HFF-Myc (cell line): ENCODE measurements around the gene BCL6B.
A peak's percentile ranks its signal among the peaks of the same experiment; 100 is the strongest.
"Not testable (repeated sequence)": the region's sequence is repeated elsewhere in the genome, so short reads cannot be mapped to it uniquely, and the experiment has no call there.

Source experiments
- DNase-seq: peaks from one replicate; pipeline ENCODE4 v3.0.0-alpha.2; 2011; ENCODE audit warnings: low read depth; ENCODE audit errors: extremely low read depth
- H3K4me3 ChIP-seq: replicated peaks from 2 replicates; pipeline ENCODE4 v1.5.1; 2011; ENCODE audit warnings: low read depth, mild to moderate bottlenecking, control low read depth, low read length
- CTCF ChIP-seq: IDR thresholded peaks from 2 replicates; pipeline ENCODE4 v1.5.1; 2012; ENCODE audit warnings: mild to moderate bottlenecking, low read depth, low read length, control low read depth; ENCODE audit errors: missing control alignments

BCL6B gene

DNA sequence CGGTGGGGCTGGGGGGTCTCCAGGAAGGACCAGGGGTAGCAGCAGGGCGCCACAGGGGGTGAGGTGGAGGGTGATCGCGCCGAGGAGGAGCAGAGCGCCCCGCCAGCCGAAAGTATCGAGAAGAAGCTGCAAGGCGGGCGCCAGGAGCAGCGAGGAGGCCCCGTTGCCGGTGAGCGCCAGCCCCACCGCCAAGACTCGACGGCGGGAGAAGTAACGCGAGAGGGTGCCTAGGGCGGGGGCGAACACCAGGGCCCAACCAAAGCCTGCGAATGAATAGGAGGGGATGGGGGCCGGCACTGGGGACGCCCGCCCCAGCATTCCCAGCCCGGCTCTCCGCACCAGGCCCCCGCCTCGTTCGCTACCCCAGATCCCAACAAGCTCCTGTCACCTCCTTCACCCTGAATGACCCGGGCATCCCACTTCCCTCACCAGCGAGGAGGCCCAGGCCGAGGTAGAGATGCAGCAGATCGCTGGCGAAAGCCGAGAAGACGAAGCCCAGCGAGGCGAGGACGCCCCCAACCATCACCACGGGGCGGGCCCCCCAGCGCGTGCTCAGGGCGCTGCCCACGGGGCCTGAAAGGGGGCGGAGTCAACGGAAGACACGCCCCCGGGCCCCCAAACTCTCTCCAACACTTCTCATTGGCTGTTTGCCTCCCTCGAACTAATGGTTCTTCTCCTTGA lies 19.8 kb downstream of the BCL6B start:
- no peak overlapping the region for H3K4me3 ChIP-seq
- no peak for DNase-seq
- TF ChIP-seq CTCF, result no peak

- peak overlapping the region; percentile 22 for H3K4me3 ChIP-seq
- TF ChIP-seq CTCF, result no peak
- no peak for DNase-seq
Measured at GRCh38 chr17:7043182-7043496, 20.3 kb downstream of the BCL6B start.

- peak within 1 kb of the TSS; percentile 22 for H3K4me3 ChIP-seq
- TF ChIP-seq CTCF, result no peak
- DNase-seq, result no peak
Measured at GRCh38 chr17:7043497-7044198, 20.8 kb downstream of the BCL6B start, which contains the start of gene SLC16A11. SLC16A11 (minus strand) TSS chr17:7044092; CDS start chr17:7043513, 579 bp downstream.

GRCh38 chr17:7045492-7046126 lies 22.8 kb downstream of the BCL6B start:
- DNase-seq, result no peak
- no peak overlapping the region for H3K4me3 ChIP-seq
- TF ChIP-seq CTCF, result peak; percentile 61

DNA sequence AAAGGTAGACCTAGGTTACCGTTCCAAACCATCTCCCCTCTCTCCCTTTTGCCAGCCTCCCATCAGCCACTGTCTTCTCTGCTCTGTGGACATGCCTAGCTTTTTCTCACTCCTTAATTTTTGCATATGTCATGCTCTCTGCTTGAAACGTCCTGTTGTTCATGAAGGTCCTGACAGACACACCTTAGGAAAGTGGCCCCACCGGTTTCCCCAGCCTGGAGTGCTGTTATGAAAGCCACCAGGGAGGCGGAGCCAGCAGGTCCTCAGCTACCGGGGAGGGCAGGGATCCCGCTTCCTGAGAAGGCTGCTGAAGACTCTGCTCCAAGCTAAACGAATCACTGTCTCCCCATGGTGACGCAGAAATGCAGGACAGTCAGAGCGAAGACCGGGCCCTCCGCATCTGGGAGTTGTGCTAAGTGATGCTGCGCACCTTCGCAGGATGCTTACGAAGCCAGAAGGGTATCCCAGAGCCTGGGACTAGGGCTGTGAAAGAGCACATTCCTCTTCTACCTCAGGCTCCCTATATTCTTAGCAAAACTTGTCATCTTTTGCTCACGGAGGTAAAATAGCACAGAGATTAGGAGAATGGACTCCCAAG lies 23.4 kb downstream of the BCL6B start:
- H3K4me3 ChIP-seq, result no peak overlapping the region
- no peak for DNase-seq
- no peak for TF ChIP-seq CTCF

- DNase-seq, H3K4me3 ChIP-seq: not testable (repeated sequence)
Measured at GRCh38 chr17:7046725-7047397, 24.0 kb downstream of the BCL6B start.
